Liver (tissue), 9 donors: ENCODE measurements around the gene NRG3. TPM values are rescaled to one million over a fixed set of nuclear protein-coding genes. Genes with fewer than 3 reads are reported as not detected.

Source experiments
- DNase-seq: peaks from one replicate; pipeline ENCODE4 v3.0.0-alpha.2; 2017; ENCODE audit warnings: low spot score
- H3K27ac ChIP-seq, 2 donors: one replicate each; pipeline ENCODE4 v1.7.0; 2013; ENCODE audit warnings: inconsistent platforms in 2 of 2, low read length in 2 of 2, control low read depth in 1 of 2, low read depth in 1 of 2, mild to moderate bottlenecking in 1 of 2
- H3K27me3 ChIP-seq, 4 donors: one replicate each; pipeline versions ENCODE4 v1.6.1 to v1.7.0; 2013; ENCODE audit warnings: low read length in 3 of 4, inconsistent platforms in 1 of 4, mild to moderate bottlenecking in 1 of 4, moderate library complexity in 1 of 4; ENCODE audit not compliant: control insufficient read depth in 4 of 4, insufficient read depth in 4 of 4
- H3K36me3 ChIP-seq, 4 donors: one replicate each; pipeline versions ENCODE4 v1.6.1 to v1.7.0; 2013; ENCODE audit warnings: low read length in 3 of 4, mild to moderate bottlenecking in 3 of 4, low read depth in 1 of 4, moderate library complexity in 1 of 4; ENCODE audit not compliant: control insufficient read depth in 4 of 4, insufficient read depth in 3 of 4
- H3K4me1 ChIP-seq, 4 donors: one replicate each; pipeline versions ENCODE4 v1.6.1 to v1.7.0; 2013; ENCODE audit warnings: low read length in 3 of 4, mild to moderate bottlenecking in 3 of 4, moderate library complexity in 1 of 4; ENCODE audit not compliant: control insufficient read depth in 4 of 4, insufficient read depth in 4 of 4
- H3K4me3 ChIP-seq, 3 donors: one replicate each; pipeline versions ENCODE4 v1.6.1 to v1.7.0; 2013; ENCODE audit warnings: low read length in 3 of 3, control low read depth in 1 of 3, low read depth in 1 of 3, mild to moderate bottlenecking in 1 of 3
- H3K9ac ChIP-seq, 2 donors: one replicate each; pipeline ENCODE4 v1.7.0; 2013; ENCODE audit warnings: low read length in 2 of 2, mild to moderate bottlenecking in 2 of 2, moderate library complexity in 2 of 2, control low read depth in 1 of 2, low read depth in 1 of 2
- H3K9me3 ChIP-seq, 4 donors: one replicate each; pipeline versions ENCODE4 v1.6.1 to v1.7.0; 2013; ENCODE audit warnings: low read length in 3 of 4; ENCODE audit not compliant: control insufficient read depth in 4 of 4
- ATF3 ChIP-seq: IDR thresholded peaks from 2 replicates; pipeline ENCODE4 v1.6.1; 2016; ENCODE audit warnings: antibody characterized with exemption
- CTCF ChIP-seq: fragments of 150-350 bp; IDR thresholded peaks from 2 replicates; pipeline ENCODE4 v1.5.1; 2017; ENCODE audit warnings: improper control_type of control experiment, low read depth, low read length; ENCODE audit not compliant: missing input control
- EGR1 ChIP-seq, 2 donors: IDR thresholded peaks; 2 replicates each; pipeline ENCODE4 v1.6.1; 2016 to 2018; ENCODE audit warnings: antibody characterized with exemption in 2 of 2, low read depth in 2 of 2
- FOXA2 ChIP-seq: IDR thresholded peaks from 2 replicates; pipeline ENCODE4 v1.6.1; 2016; ENCODE audit warnings: antibody characterized with exemption
- GABPA ChIP-seq, 2 donors: IDR thresholded peaks in 1 of 2; conservative IDR thresholded peaks in 1 of 2; 2 replicates each; pipeline ENCODE4 v1.6.1; 2016; ENCODE audit warnings: antibody characterized with exemption in 2 of 2, mild to moderate bottlenecking in 1 of 2, moderate library complexity in 1 of 2
- HNF4A ChIP-seq, 2 donors: conservative IDR thresholded peaks; 2 replicates each; pipeline ENCODE4 v1.6.1; 2016; ENCODE audit warnings: antibody characterized with exemption in 2 of 2, mild to moderate bottlenecking in 2 of 2
- HNF4G ChIP-seq: IDR thresholded peaks from 2 replicates; pipeline ENCODE4 v1.6.1; 2016; ENCODE audit warnings: antibody characterized with exemption
- NR2F2 ChIP-seq: IDR thresholded peaks from 2 replicates; pipeline ENCODE4 v1.6.1; 2016; ENCODE audit warnings: antibody characterized with exemption
- RAD21 ChIP-seq, 2 donors: IDR thresholded peaks; 2 replicates each; pipeline ENCODE4 v1.6.1; 2016; ENCODE audit warnings: antibody characterized with exemption in 2 of 2, mild to moderate bottlenecking in 2 of 2
- REST ChIP-seq: IDR thresholded peaks from 2 replicates; pipeline ENCODE4 v1.6.1; 2016; ENCODE audit warnings: antibody characterized with exemption, mild to moderate bottlenecking
- RXRA ChIP-seq, 2 donors: IDR thresholded peaks; 2 replicates each; pipeline ENCODE4 v1.6.1; 2017 to 2018; ENCODE audit warnings: antibody characterized with exemption in 2 of 2, mild to moderate bottlenecking in 1 of 2
- SP1 ChIP-seq: IDR thresholded peaks from 2 replicates; pipeline ENCODE4 v1.6.1; 2018; ENCODE audit warnings: antibody characterized with exemption, mild to moderate bottlenecking
- TAF1 ChIP-seq: conservative IDR thresholded peaks from 2 replicates; pipeline ENCODE4 v1.6.1; 2016; ENCODE audit warnings: antibody characterized with exemption, mild to moderate bottlenecking
- YY1 ChIP-seq: IDR thresholded peaks from 2 replicates; pipeline ENCODE4 v1.6.1; 2016; ENCODE audit warnings: antibody characterized with exemption, mild to moderate bottlenecking
- WGBS: extraction: QIAGEN DNeasy Blood & Tissue Kit; methylation state at CpG from one replicate; pipeline ENCODE4 v1.1.7; 2013; 5-methylcytosine and 5-hydroxymethylcytosine counted together
- polyA plus RNA-seq, 2 donors: library from polyadenylated mRNA; stranded (reverse) in 1 of 2; unstranded in 1 of 2; fragments of 200-250 nt in 1 of 2; fragments of >200 nt in 1 of 2; fragmentation: Nextera tagmentation in 1 of 2; extraction: Ambion mirVana in 1 of 2; gene quantifications; one replicate each; pipeline versions ENCODE4 v1.2.1 to v1.2.3, GENCODE V29; 2013 to 2015
- total RNA-seq, 2 donors: library from RNA; depleted of rRNA; stranded (reverse); fragments of >200 nt; gene quantifications; one replicate each; pipeline ENCODE4 v1.2.3, GENCODE V29; 2014
- TF ChIP-seq, protein P1 (sequence below): IDR thresholded peaks from 2 replicates; pipeline ENCODE4 v1.6.1; 2016; ENCODE audit warnings: antibody characterized with exemption
- TF ChIP-seq, protein P2 (sequence below): IDR thresholded peaks from 2 replicates; pipeline ENCODE4 v1.6.1; 2016; ENCODE audit warnings: antibody characterized with exemption
- donor health status: healthy.
- donor health status: healthy.
- donor health status: healthy.
- donor health status: healthy.
- donor health status: healthy.

NRG3 gene
- total and polyA plus RNA-seq, 4 donors = 0.24 to 3.7 (median 0.38) TPM

DNA sequence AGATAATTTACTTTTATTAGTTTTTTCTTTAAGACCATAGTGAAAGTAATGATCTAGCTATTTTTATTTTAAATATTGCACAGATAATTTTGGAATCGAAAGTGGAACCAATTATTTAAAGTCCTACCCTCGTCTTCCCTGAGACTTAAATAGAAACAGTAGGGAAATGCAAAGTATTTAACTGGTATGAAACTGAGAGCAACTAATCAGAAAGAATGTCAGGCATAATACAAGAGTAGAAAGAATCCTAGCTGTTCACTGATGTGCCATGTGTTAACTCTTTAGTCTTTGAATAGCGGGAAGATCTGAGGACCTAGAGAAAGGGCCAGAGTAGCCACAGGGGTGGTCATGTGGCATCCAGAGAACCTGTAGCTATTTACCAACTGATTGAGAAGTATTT lies 630.0 kb downstream of the NRG3 start:
- no peaks in the 10 kb centered on the region for H3K27me3 ChIP-seq
- H3K27ac ChIP-seq = no peak overlapping the region
- WGBS = 78% methylated on average over 3 of the region's 3 CpGs
- no peak overlapping the region for H3K4me3 ChIP-seq
- DNase-seq = no peak
- TF ChIP-seq, protein P1, sequence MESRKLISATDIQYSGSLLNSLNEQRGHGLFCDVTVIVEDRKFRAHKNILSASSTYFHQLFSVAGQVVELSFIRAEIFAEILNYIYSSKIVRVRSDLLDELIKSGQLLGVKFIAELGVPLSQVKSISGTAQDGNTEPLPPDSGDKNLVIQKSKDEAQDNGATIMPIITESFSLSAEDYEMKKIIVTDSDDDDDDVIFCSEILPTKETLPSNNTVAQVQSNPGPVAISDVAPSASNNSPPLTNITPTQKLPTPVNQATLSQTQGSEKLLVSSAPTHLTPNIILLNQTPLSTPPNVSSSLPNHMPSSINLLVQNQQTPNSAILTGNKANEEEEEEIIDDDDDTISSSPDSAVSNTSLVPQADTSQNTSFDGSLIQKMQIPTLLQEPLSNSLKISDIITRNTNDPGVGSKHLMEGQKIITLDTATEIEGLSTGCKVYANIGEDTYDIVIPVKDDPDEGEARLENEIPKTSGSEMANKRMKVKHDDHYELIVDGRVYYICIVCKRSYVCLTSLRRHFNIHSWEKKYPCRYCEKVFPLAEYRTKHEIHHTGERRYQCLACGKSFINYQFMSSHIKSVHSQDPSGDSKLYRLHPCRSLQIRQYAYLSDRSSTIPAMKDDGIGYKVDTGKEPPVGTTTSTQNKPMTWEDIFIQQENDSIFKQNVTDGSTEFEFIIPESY = no peak
- no peak for TF ChIP-seq NR2F2
- no peak for TF ChIP-seq EGR1 (IDR thresholded peaks at IDR 0.05; ENCODE audit: low read depth in 2 of 2)
- TF ChIP-seq, protein P2, sequence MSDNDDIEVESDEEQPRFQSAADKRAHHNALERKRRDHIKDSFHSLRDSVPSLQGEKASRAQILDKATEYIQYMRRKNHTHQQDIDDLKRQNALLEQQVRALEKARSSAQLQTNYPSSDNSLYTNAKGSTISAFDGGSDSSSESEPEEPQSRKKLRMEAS = no peak
- no peak for TF ChIP-seq CTCF
- TF ChIP-seq REST = no peak
- TF ChIP-seq RXRA (IDR thresholded peaks at IDR 0.05) = no peak
- no peak for TF ChIP-seq ATF3
- no peaks in the 10 kb centered on the region for H3K9me3 ChIP-seq
- no peak overlapping the region for H3K9ac ChIP-seq
- no peaks in the 10 kb centered on the region for H3K4me1 ChIP-seq
- no peaks in the 10 kb centered on the region for H3K36me3 ChIP-seq

GRCh38 chr10:82506680-82507376 lies 631.8 kb downstream of the NRG3 start:
- Histone ChIP-seq H3K4me1 (no peaks in the 10 kb centered on the region), H3K27me3 (no peaks in the 10 kb centered on the region), H3K4me3 (no peak overlapping the region), H3K9ac (no peak overlapping the region), H3K9me3 (no peaks in the 10 kb centered on the region), H3K27ac (no peak overlapping the region), H3K36me3 (no peaks in the 10 kb centered on the region)
- WGBS = 88% methylated on average over 3 of the region's 3 CpGs
- TF ChIP-seq ATF3 (no peak), CTCF (no peak), FOXA2 (no peak), TAF1 (no peak), NR2F2 (no peak), HNF4A (conservative IDR thresholded peaks at IDR 0.05) (no peak), RAD21 (IDR thresholded peaks at IDR 0.05) (no peak), GABPA (IDR thresholded peaks at IDR 0.05 in 1 of 2, conservative IDR thresholded peaks at IDR 0.05 in 1 of 2) (no peak), YY1 (no peak), SP1 (no peak), HNF4G (no peak), RXRA (IDR thresholded peaks at IDR 0.05) (no peak)
- TF ChIP-seq, protein P2 = no peak
- TF ChIP-seq, protein P1 = no peak
- DNase-seq = no peak
